IMR-90 (cell line): ENCODE measurements around the gene ATXN1L. TPM values are rescaled to one million over a fixed set of nuclear protein-coding genes. Genes with fewer than 3 reads are reported as not detected.

Experiments
- ATAC-seq: fragments of 200-7000 bp; cut with Tn5 transposase; 2 replicates; pipeline ENCODE4 v1.9.1; 2020; ENCODE audit warnings: low read depth, mild to moderate bottlenecking, moderate library complexity
- BruUV-seq: library from RNA; stranded (reverse); fragments of 400-500 nt; replicated peaks from 2 replicates; lab custom pipeline; 2021; lab: Mats Ljungman, UMichigan
- CTCF ChIA-PET: fragments of 300-600 bp; formaldehyde crosslinking; extraction: SDS; loops from one replicate; lab custom pipeline; 2021; ENCODE audit warnings: antibody characterized with exemption; lab: Yijun Ruan, JAX
- POLR2A ChIA-PET: fragments of 300-600 bp; sonication (Branson Sonifier 250); formaldehyde crosslinking; loops from one replicate; lab custom pipeline; 2022; ENCODE audit warnings: antibody characterized with exemption; ENCODE audit not compliant: unreplicated experiment; lab: Charles Lee
- DNase-seq: peaks from one replicate; pipeline ENCODE4 v3.0.0; 2013
- H2AFZ ChIP-seq: replicated peaks from 2 replicates; pipeline ENCODE3; 2013; ENCODE audit warnings: low read length, mild to moderate bottlenecking; ENCODE audit not compliant: poor library complexity
- H2AK5ac ChIP-seq: 2 replicates; pipeline ENCODE4 v1.6.1; 2013; ENCODE audit warnings: low read depth, low read length, inconsistent platforms
- H2AK9ac ChIP-seq: replicated peaks from 2 replicates; pipeline ENCODE3; 2013; ENCODE audit warnings: mild to moderate bottlenecking, low read depth, low read length, moderate library complexity; ENCODE audit not compliant: poor library complexity
- H2BK120ac ChIP-seq: 2 replicates; pipeline ENCODE4 v1.6.1; 2013; ENCODE audit warnings: low read depth, low read length, inconsistent platforms
- H2BK15ac ChIP-seq: 3 replicates; pipeline ENCODE4 v1.6.1; 2013; ENCODE audit warnings: low read depth, low read length, inconsistent platforms
- H2BK20ac ChIP-seq: 2 replicates; pipeline ENCODE4 v1.6.1; 2013; ENCODE audit warnings: low read depth, mild to moderate bottlenecking, inconsistent platforms, low read length, moderate library complexity
- H2BK5ac ChIP-seq: 2 replicates; pipeline ENCODE4 v1.6.1; 2013; ENCODE audit warnings: mild to moderate bottlenecking, low read depth, low read length, inconsistent platforms; ENCODE audit not compliant: poor library complexity, severe bottlenecking
- H3K14ac ChIP-seq: replicated peaks from 2 replicates; pipeline ENCODE4 v1.6.1; 2013; ENCODE audit warnings: low read depth, low read length, inconsistent platforms
- H3K18ac ChIP-seq: 2 replicates; pipeline ENCODE4 v1.6.1; 2013; ENCODE audit warnings: low read depth, low read length, control low read depth
- H3K23ac ChIP-seq: 2 replicates; pipeline ENCODE4 v1.6.1; 2013; ENCODE audit warnings: low read depth, low read length, inconsistent platforms
- H3K27ac ChIP-seq: 2 replicates; pipeline ENCODE4 v1.5.1; 2013; ENCODE audit warnings: mild to moderate bottlenecking, control low read depth, low read length; ENCODE audit not compliant: insufficient read depth
- H3K27me3 ChIP-seq: 2 replicates; pipeline ENCODE4 v1.6.1; 2013; ENCODE audit warnings: low read length; ENCODE audit not compliant: control insufficient read depth, insufficient read depth
- H3K36me3 ChIP-seq: 2 replicates; pipeline ENCODE4 v1.6.1; 2013; ENCODE audit warnings: low read length, mixed read lengths; ENCODE audit not compliant: control insufficient read depth, insufficient read depth
- H3K4ac ChIP-seq: 2 replicates; pipeline ENCODE4 v1.6.1; 2013; ENCODE audit warnings: low read depth, low read length, inconsistent platforms
- H3K4me1 ChIP-seq: 2 replicates; pipeline ENCODE4 v1.6.1; 2013; ENCODE audit warnings: low read length, mixed read lengths; ENCODE audit not compliant: control insufficient read depth, insufficient read depth
- H3K4me2 ChIP-seq: 2 replicates; pipeline ENCODE4 v1.6.1; 2013; ENCODE audit warnings: low read depth, mild to moderate bottlenecking, control low read depth, low read length, moderate library complexity
- H3K4me3 ChIP-seq: 2 replicates; pipeline ENCODE4 v1.5.1; 2013; ENCODE audit warnings: low read depth, mild to moderate bottlenecking, control low read depth, low read length, moderate library complexity; ENCODE audit not compliant: insufficient read depth
- H3K56ac ChIP-seq: 2 replicates; pipeline ENCODE4 v1.6.1; 2013; ENCODE audit warnings: low read length, inconsistent platforms; ENCODE audit not compliant: insufficient read depth; ENCODE audit errors: extremely low read depth
- H3K79me1 ChIP-seq, 2 experiments: 2 replicates each; pipeline ENCODE4 v1.6.1; 2013; ENCODE audit warnings: low read length in 2 of 2, inconsistent platforms in 1 of 2, low read depth in 1 of 2
- H3K9ac ChIP-seq: 2 replicates; pipeline ENCODE4 v1.6.1; 2013; ENCODE audit warnings: low read depth, low read length, control low read depth
- H3K9me1 ChIP-seq: 2 replicates; pipeline ENCODE4 v1.6.1; 2013; ENCODE audit warnings: low read length, inconsistent platforms; ENCODE audit not compliant: insufficient read depth
- H3K9me3 ChIP-seq: 2 replicates; pipeline ENCODE4 v1.6.1; 2013; ENCODE audit warnings: low read length; ENCODE audit not compliant: control insufficient read depth, insufficient read depth
- H4K20me1 ChIP-seq: 2 replicates; pipeline ENCODE4 v1.6.1; 2013; ENCODE audit warnings: low read length, inconsistent platforms; ENCODE audit not compliant: insufficient read depth
- H4K5ac ChIP-seq: 2 replicates; pipeline ENCODE4 v1.6.1; 2013; ENCODE audit warnings: mild to moderate bottlenecking, low read depth, low read length, control low read depth
- H4K8ac ChIP-seq, 2 experiments: 2 replicates each; pipeline ENCODE4 v1.6.1; 2013; ENCODE audit warnings: low read depth in 2 of 2, low read length in 2 of 2, control low read depth in 1 of 2, inconsistent platforms in 1 of 2
- H4K91ac ChIP-seq: 2 replicates; pipeline ENCODE4 v1.6.1; 2013; ENCODE audit warnings: low read depth, low read length, inconsistent platforms; ENCODE audit not compliant: insufficient read depth
- BHLHE40 ChIP-seq: fragments of 150-350 bp; IDR thresholded peaks from 2 replicates; pipeline ENCODE4 v1.6.1; 2016; ENCODE audit warnings: mild to moderate bottlenecking, low read depth, low read length
- CEBPB ChIP-seq: IDR thresholded peaks from 2 replicates; pipeline ENCODE4 v1.6.1; 2012; ENCODE audit warnings: low read depth, low read length, improper control_type of control experiment
- MAFK ChIP-seq: IDR thresholded peaks from 2 replicates; pipeline ENCODE4 v1.6.1; 2012; ENCODE audit warnings: low read depth, low read length, improper control_type of control experiment
- RCOR1 ChIP-seq: IDR thresholded peaks from 2 replicates; pipeline ENCODE4 v1.6.1; 2012; ENCODE audit warnings: mild to moderate bottlenecking, low read length, improper control_type of control experiment; ENCODE audit not compliant: insufficient replicate concordance
- SMC3 ChIP-seq: fragments of 150-350 bp; IDR thresholded peaks from 2 replicates; pipeline ENCODE4 v1.6.1; 2016; ENCODE audit warnings: low read depth, mild to moderate bottlenecking, antibody characterized with exemption, low read length, moderate library complexity
- WGBS, 2 experiments: methylation state at CpG; one replicate each; pipeline versions ENCODE4 v1.1.5 to v1.1.7; 2013; ENCODE audit warnings: missing lambda C conversion rate in 2 of 2; ENCODE audit not compliant: insufficient read length in 1 of 2; ENCODE audit errors: extremely low coverage in 2 of 2; 5-methylcytosine and 5-hydroxymethylcytosine counted together
- dilution Hi-C: fragments of 300-500 bp; cut with HindIII; formaldehyde crosslinking; loops from one replicate; pipeline ENCODE4 v1.14.3; 2018; ENCODE audit warnings: low sequenced_read_pairs; ENCODE audit not compliant: unreplicated experiment
- in situ Hi-C: fragments of 300-500 bp; cut with MboI; formaldehyde crosslinking; loops from 3 replicates; pipeline ENCODE4 v1.14.3; 2019; ENCODE audit warnings: low sequenced_read_pairs, inconsistent platforms, mixed read lengths
- intact Hi-C: fragments of 100-400 bp; cut with micrococcal nuclease; formaldehyde crosslinking; loops from 2 replicates; pipeline ENCODE4 v1.10.0; 2022
- polyA plus RNA-seq, 3 experiments: library from polyadenylated mRNA; depleted of rRNA; stranded (reverse); fragments of >200 nt; gene quantifications; 2 replicates each; pipeline ENCODE4 v1.2.3, GENCODE V29; 2012; ENCODE audit warnings: low replicate concordance in 1 of 3
- total RNA-seq: library from RNA; depleted of rRNA; stranded (reverse); fragments of >200 nt; gene quantifications from 2 replicates; pipeline ENCODE4 v1.2.3, GENCODE V29; 2012

Gene ATXN1L
- total and polyA plus RNA-seq, 2 of the 4 experiments (the other 2 are of a cell fraction): 5.2 to 9.2 TPM

GRCh38 chr16:71859762-71860521 lies 14.2 kb downstream of the ATXN1L start:
- Histone ChIP-seq H2AFZ (peak overlapping the region; percentile 17), H3K18ac (no peak overlapping the region), H3K4me1 (no peaks in the 10 kb centered on the region), H3K23ac (no peak overlapping the region), H3K27ac (no peak overlapping the region), H3K4me2 (no peak overlapping the region), H4K5ac (no peak overlapping the region), H3K9ac (no peak overlapping the region), H3K4me3 (no peak overlapping the region), H2AK5ac (no peak overlapping the region), H3K14ac (no peak overlapping the region), H4K91ac (no peak overlapping the region), H3K79me1 (peaks cover 19 to 39% of the 10 kb centered on the region in 2 experiments), H3K56ac (no peak overlapping the region), H3K9me3 (no peaks in the 10 kb centered on the region), H3K4ac (no peak overlapping the region), H2BK5ac (no peak overlapping the region), H2AK9ac (no peak overlapping the region), H3K9me1 (peaks cover 10% of the 10 kb centered on the region), H3K27me3 (no peaks in the 10 kb centered on the region), H3K36me3 (peaks cover 34% of the 10 kb centered on the region), H4K8ac (no peak overlapping the region), H4K20me1 (peaks cover 16% of the 10 kb centered on the region), H2BK15ac (no peak overlapping the region), H2BK20ac (no peak overlapping the region), H2BK120ac (no peak overlapping the region)
- TF ChIP-seq MAFK (no peak), BHLHE40 (no peak), CEBPB (no peak), RCOR1 (no peak), SMC3 (no peak)
- POLR2A ChIA-PET: no interaction called here
- DNase-seq (no peak), ATAC-seq (no peak)
- no TSS peak for BruUV-seq
- dilution Hi-C loops (no loop called here), intact Hi-C loops (no loop called here), in situ Hi-C loops (no loop called here)
- CTCF ChIA-PET: no interaction called here
- WGBS, 2 experiments: 100% methylated on average over 9 of the region's 32 CpGs; no CpG with 5 or more reads in 1 of the 2 experiments
